ENCODE data around the gene METTL5. TPM values are rescaled to one million over a fixed set of nuclear protein-coding genes. Genes with fewer than 3 reads are reported as not detected.
A peak's percentile ranks its signal among the peaks of the same experiment; 100 is the strongest.
"Not testable (repeated sequence)": the region's sequence is repeated elsewhere in the genome, so short reads cannot be mapped to it uniquely, and the experiment has no call there.

METTL5 gene
- total and polyA plus RNA-seq, 9 of the 15 experiments (the other 6 are each of a cell fraction or from before 2014, with no cell fraction given) = 149 to 471 (median 224) TPM

DNA sequence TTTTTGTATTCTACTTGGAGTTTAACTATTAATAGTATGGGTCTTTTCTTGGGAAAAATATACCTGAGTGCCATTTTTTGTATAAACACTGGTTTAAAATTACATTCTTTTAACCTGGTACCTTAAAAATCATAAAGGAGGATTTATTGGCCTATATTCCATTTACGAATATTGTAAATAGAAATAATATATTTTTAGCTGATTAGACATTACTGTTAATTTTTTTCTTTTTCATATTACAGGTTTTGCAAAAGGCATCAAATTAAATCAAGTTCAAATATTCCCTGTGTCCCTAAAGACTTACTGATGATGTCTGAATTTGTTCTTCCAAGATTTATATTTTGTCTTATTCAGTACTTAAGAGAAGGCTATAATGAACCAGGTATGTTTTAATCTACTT lies 47.3 kb upstream of the METTL5 start (continued):
- no peak for TF ChIP-seq ZNF354B (CRISPR knock-in tag; IDR thresholded peaks at IDR 0.05)
- TF ChIP-seq ZNF316 (IDR thresholded peaks at IDR 0.05) = peak; percentile 95
- no peak for TF ChIP-seq RCOR1 (IDR thresholded peaks at IDR 0.05; ENCODE audit: borderline replicate concordance in 1 of 2, low read depth in 2 of 2, low read length in 2 of 2)
- TF ChIP-seq, protein P1, sequence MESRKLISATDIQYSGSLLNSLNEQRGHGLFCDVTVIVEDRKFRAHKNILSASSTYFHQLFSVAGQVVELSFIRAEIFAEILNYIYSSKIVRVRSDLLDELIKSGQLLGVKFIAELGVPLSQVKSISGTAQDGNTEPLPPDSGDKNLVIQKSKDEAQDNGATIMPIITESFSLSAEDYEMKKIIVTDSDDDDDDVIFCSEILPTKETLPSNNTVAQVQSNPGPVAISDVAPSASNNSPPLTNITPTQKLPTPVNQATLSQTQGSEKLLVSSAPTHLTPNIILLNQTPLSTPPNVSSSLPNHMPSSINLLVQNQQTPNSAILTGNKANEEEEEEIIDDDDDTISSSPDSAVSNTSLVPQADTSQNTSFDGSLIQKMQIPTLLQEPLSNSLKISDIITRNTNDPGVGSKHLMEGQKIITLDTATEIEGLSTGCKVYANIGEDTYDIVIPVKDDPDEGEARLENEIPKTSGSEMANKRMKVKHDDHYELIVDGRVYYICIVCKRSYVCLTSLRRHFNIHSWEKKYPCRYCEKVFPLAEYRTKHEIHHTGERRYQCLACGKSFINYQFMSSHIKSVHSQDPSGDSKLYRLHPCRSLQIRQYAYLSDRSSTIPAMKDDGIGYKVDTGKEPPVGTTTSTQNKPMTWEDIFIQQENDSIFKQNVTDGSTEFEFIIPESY (CRISPR knock-in tag; IDR thresholded peaks at IDR 0.05) = no peak
- TF ChIP-seq ZNF778 (CRISPR knock-in tag; IDR thresholded peaks at IDR 0.05) = no peak
- no peak for TF ChIP-seq YY1 (IDR thresholded peaks at IDR 0.05; ENCODE audit: borderline replicate concordance in 1 of 3, control insufficient read depth in 1 of 3, extremely low read depth in 1 of 3, insufficient read depth in 3 of 3, insufficient read length in 1 of 3, insufficient replicate concordance in 2 of 3, low read depth in 1 of 3, low read length in 2 of 3)

DNA sequence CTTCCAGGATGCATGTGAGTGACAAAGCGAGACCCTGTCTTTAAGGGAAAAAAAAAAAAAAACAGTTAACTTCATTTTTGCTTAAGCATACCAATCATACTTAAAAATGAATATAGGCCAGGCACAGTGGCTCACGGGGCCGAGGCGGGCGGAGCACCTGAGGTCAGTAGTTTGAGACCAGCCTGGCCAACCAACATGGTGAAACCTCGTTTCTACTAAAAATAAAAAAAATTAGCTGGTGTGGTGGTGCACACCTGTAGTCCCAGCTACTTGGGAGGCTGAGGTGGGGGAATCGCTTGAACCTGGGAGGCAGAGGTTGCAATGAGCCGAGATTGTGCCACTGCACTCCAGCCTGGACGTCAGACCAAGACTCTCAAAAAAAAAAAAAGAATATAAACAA lies 46.7 kb upstream of the METTL5 start:
- H3K9me1 ChIP-seq (ENCODE audit: control insufficient read depth, insufficient read depth, low read length); H3K27ac ChIP-seq (ENCODE audit: extremely low read depth, low read depth, low read length); H2AFZ ChIP-seq (ENCODE audit: low read depth, low read length); H3K4me1 ChIP-seq (replicated peaks in 1 of 2; ENCODE audit: control insufficient read depth in 2 of 2, insufficient read depth in 2 of 2, low read length in 2 of 2); H3K9me3 ChIP-seq (replicated peaks; ENCODE audit: control insufficient read depth, insufficient read depth, low read depth, low read length); H3K4me3 ChIP-seq; H3K27me3 ChIP-seq (ENCODE audit: control insufficient read depth in 2 of 2, insufficient read depth in 2 of 2, low read length in 2 of 2); DNase-seq (ENCODE audit: extremely low read depth in 1 of 4, low spot score in 3 of 4); H3K9ac ChIP-seq (ENCODE audit: insufficient read depth in 1 of 2, low read depth in 2 of 2, low read length in 2 of 2); ATAC-seq; H4K20me1 ChIP-seq (replicated peaks; ENCODE audit: control insufficient read depth, insufficient read depth, low read length); BruUV-seq (replicated peaks); H3K4me2 ChIP-seq (ENCODE audit: insufficient read depth, low read length); intact Hi-C loops (cut with micrococcal nuclease); CTCF ChIA-PET (ENCODE audit: low intra/inter-chr PET ratio); FAIRE-seq; in situ Hi-C loops (cut with MboI): not testable (repeated sequence)
- POLR2A ChIA-PET = interaction anchor here (0.6 kb wide), 2 partner anchors 12 to 449 kb away, joined by 3 to 4 read pairs; no protein-coding TSS in a partner anchor
- WGBS (ENCODE audit: insufficient coverage, low coverage, missing lambda C conversion rate) = 83% methylated on average over 8 of the region's 9 CpGs
- H3K36me3 ChIP-seq (ENCODE audit: control insufficient read depth, insufficient read depth, low read length) = peaks cover 14% of the 10 kb centered on the region; the same call in 2 of the 3 replicates
- peaks cover 56% of the 10 kb centered on the region for H3K79me2 ChIP-seq (ENCODE audit: control insufficient read depth, insufficient read depth, low read length)
- TF ChIP-seq BCOR (IDR thresholded peaks at IDR 0.05) = peak; percentile 53; the same call in 1 of the 2 replicates
- TF ChIP-seq, protein P2, sequence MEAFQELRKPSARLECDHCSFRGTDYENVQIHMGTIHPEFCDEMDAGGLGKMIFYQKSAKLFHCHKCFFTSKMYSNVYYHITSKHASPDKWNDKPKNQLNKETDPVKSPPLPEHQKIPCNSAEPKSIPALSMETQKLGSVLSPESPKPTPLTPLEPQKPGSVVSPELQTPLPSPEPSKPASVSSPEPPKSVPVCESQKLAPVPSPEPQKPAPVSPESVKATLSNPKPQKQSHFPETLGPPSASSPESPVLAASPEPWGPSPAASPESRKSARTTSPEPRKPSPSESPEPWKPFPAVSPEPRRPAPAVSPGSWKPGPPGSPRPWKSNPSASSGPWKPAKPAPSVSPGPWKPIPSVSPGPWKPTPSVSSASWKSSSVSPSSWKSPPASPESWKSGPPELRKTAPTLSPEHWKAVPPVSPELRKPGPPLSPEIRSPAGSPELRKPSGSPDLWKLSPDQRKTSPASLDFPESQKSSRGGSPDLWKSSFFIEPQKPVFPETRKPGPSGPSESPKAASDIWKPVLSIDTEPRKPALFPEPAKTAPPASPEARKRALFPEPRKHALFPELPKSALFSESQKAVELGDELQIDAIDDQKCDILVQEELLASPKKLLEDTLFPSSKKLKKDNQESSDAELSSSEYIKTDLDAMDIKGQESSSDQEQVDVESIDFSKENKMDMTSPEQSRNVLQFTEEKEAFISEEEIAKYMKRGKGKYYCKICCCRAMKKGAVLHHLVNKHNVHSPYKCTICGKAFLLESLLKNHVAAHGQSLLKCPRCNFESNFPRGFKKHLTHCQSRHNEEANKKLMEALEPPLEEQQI (IDR thresholded peaks at IDR 0.05) = 0 out of 2 replicates have a peak, but pooled peaks have one; percentile 38
- peak; percentile 51; the same call in 1 of the 2 replicates for TF ChIP-seq ADNP (tag; IDR thresholded peaks at IDR 0.05)

Measured in K562 (cell line).